KMS-11 (cell line): ENCODE data around the gene OCA2.

Experiments
- H2AFZ ChIP-seq: fragments of 200-600 bp; sonication (generic); 2 replicates; pipeline ENCODE4 v1.6.1; 2016; ENCODE audit warnings: antibody characterized with exemption, mixed run types, low read depth
- H3K27ac ChIP-seq: fragments of 200-600 bp; sonication (generic); 2 replicates; pipeline ENCODE4 v1.6.1; 2016; ENCODE audit warnings: mild to moderate bottlenecking, mixed run types
- H3K27me3 ChIP-seq: fragments of 200-600 bp; sonication (generic); 2 replicates; pipeline ENCODE4 v1.6.1; 2017; ENCODE audit warnings: mild to moderate bottlenecking, low read depth, mixed run types, moderate library complexity; ENCODE audit not compliant: insufficient read depth
- H3K36me3 ChIP-seq: fragments of 200-600 bp; sonication (generic); 2 replicates; pipeline ENCODE4 v1.6.1; 2017; ENCODE audit warnings: mild to moderate bottlenecking, mixed run types; ENCODE audit not compliant: insufficient read depth
- H3K4me1 ChIP-seq: fragments of 200-600 bp; sonication (generic); 2 replicates; pipeline ENCODE4 v1.6.1; 2016; ENCODE audit warnings: mild to moderate bottlenecking, low read depth, mixed run types; ENCODE audit not compliant: poor library complexity, severe bottlenecking
- H3K4me2 ChIP-seq: fragments of 200-600 bp; sonication (generic); 2 replicates; pipeline ENCODE4 v1.7.0; 2016; ENCODE audit warnings: mild to moderate bottlenecking, mixed run types
- H3K4me3 ChIP-seq: fragments of 200-600 bp; sonication (generic); IDR thresholded peaks from 2 replicates; pipeline ENCODE4 v1.6.1; 2017; ENCODE audit warnings: low read depth, low read length, mixed read lengths; ENCODE audit not compliant: insufficient read depth
- H3K79me2 ChIP-seq: fragments of 200-600 bp; sonication (generic); 2 replicates; pipeline ENCODE4 v1.6.1; 2016; ENCODE audit warnings: low read depth, mixed run types; ENCODE audit not compliant: insufficient read depth
- H3K9ac ChIP-seq: fragments of 200-600 bp; sonication (generic); 2 replicates; pipeline ENCODE4 v1.6.1; 2016; ENCODE audit warnings: mild to moderate bottlenecking, mixed run types
- H4K20me1 ChIP-seq: fragments of 200-600 bp; sonication (generic); 2 replicates; pipeline ENCODE4 v1.6.1; 2016; ENCODE audit warnings: mild to moderate bottlenecking, mixed run types; ENCODE audit not compliant: insufficient read depth
- TF ChIP-seq, protein P1 (sequence below): fragments of 200-600 bp; sonication (generic); conservative IDR thresholded peaks from 2 replicates; pipeline ENCODE4 v1.6.1; 2017; ENCODE audit warnings: low read depth, mild to moderate bottlenecking, antibody characterized with exemption, low read length, moderate library complexity, mixed read lengths

OCA2 gene

DNA sequence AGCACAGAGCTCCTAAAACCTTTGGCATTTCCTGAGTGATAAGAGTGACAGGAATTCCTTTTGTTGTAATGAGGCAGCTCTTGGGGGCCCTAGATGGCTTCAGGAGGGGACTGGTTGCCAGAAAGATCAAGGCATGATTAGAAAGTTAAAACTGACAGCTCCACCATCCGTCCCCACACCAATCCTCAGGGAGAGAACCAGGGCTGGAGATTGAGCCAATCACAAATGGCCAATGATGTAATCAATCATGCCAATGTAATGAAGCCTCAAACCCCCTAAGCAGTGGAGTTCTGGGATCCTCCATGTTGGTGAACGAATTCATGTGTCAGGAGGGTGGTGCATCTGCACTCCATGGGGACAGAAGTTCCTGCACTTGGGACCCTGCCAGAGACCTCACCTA lies 265.1 kb downstream of the OCA2 start:
- no peak overlapping the region for H2AFZ ChIP-seq
- H3K27ac ChIP-seq = no peak overlapping the region
- TF ChIP-seq, protein P1, sequence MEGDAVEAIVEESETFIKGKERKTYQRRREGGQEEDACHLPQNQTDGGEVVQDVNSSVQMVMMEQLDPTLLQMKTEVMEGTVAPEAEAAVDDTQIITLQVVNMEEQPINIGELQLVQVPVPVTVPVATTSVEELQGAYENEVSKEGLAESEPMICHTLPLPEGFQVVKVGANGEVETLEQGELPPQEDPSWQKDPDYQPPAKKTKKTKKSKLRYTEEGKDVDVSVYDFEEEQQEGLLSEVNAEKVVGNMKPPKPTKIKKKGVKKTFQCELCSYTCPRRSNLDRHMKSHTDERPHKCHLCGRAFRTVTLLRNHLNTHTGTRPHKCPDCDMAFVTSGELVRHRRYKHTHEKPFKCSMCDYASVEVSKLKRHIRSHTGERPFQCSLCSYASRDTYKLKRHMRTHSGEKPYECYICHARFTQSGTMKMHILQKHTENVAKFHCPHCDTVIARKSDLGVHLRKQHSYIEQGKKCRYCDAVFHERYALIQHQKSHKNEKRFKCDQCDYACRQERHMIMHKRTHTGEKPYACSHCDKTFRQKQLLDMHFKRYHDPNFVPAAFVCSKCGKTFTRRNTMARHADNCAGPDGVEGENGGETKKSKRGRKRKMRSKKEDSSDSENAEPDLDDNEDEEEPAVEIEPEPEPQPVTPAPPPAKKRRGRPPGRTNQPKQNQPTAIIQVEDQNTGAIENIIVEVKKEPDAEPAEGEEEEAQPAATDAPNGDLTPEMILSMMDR = no peak
- H3K9ac ChIP-seq = no peak overlapping the region
- H3K4me1 ChIP-seq = no peaks in the 10 kb centered on the region
- H3K36me3 ChIP-seq = no peaks in the 10 kb centered on the region
- H3K27me3 ChIP-seq = no peaks in the 10 kb centered on the region
- no peaks in the 10 kb centered on the region for H3K79me2 ChIP-seq
- no peaks in the 10 kb centered on the region for H4K20me1 ChIP-seq
- H3K4me3 ChIP-seq = no peak overlapping the region
- H3K4me2 ChIP-seq = no peak overlapping the region

DNA sequence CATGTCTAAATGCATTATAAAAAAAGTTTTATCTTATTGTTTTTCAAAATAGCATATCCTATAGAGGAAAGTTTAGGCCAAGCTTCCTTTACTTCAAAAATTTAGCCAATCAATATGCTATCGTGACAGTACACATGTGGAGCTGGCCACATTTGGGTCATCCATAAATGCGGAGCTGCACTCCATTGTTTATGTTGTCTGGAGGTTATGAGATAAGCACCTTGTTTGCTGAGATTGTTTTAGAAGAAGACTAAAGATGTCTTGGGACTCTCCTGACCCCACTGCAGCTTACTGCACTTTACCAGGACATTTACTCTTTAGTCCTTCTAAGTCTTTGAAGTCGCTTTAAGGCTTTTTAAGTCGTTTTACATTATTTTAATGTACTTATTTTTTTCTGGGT lies 265.9 kb downstream of the OCA2 start:
- H3K4me2 ChIP-seq = no peak overlapping the region
- no peak overlapping the region for H3K4me3 ChIP-seq
- H3K36me3 ChIP-seq = no peaks in the 10 kb centered on the region
- H3K4me1 ChIP-seq = no peaks in the 10 kb centered on the region
- no peaks in the 10 kb centered on the region for H3K79me2 ChIP-seq
- no peak overlapping the region for H3K9ac ChIP-seq
- no peak overlapping the region for H3K27ac ChIP-seq
- no peaks in the 10 kb centered on the region for H4K20me1 ChIP-seq
- TF ChIP-seq, protein P1 = no peak
- H2AFZ ChIP-seq = no peak overlapping the region
- no peaks in the 10 kb centered on the region for H3K27me3 ChIP-seq

DNA sequence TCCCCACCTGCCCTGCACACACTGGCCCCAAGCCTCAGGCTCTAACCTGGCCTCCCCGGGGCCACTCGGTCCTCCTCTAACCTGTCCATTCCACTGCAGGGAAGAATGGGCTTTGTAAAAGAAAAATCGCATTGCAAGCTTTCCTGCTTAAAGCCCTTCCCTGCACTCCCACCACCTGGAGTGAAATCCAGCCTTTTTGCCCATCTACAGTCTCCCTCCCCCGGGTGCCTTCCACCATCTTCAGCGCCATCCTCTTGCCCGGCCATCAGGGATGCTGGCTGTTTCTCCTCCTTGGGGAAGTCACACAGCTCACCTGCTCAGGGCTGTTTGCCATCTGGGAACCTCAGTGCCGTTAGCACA lies 266.9 kb downstream of the OCA2 start:
- Histone ChIP-seq H3K27me3 (no peaks in the 10 kb centered on the region), H4K20me1 (no peaks in the 10 kb centered on the region), H3K9ac (no peak overlapping the region), H3K4me1 (no peaks in the 10 kb centered on the region), H3K79me2 (no peaks in the 10 kb centered on the region), H3K36me3 (no peaks in the 10 kb centered on the region), H3K27ac (no peak overlapping the region), H3K4me2 (no peak overlapping the region), H2AFZ (no peak overlapping the region), H3K4me3 (no peak overlapping the region)
- TF ChIP-seq, protein P1 = no peak

DNA sequence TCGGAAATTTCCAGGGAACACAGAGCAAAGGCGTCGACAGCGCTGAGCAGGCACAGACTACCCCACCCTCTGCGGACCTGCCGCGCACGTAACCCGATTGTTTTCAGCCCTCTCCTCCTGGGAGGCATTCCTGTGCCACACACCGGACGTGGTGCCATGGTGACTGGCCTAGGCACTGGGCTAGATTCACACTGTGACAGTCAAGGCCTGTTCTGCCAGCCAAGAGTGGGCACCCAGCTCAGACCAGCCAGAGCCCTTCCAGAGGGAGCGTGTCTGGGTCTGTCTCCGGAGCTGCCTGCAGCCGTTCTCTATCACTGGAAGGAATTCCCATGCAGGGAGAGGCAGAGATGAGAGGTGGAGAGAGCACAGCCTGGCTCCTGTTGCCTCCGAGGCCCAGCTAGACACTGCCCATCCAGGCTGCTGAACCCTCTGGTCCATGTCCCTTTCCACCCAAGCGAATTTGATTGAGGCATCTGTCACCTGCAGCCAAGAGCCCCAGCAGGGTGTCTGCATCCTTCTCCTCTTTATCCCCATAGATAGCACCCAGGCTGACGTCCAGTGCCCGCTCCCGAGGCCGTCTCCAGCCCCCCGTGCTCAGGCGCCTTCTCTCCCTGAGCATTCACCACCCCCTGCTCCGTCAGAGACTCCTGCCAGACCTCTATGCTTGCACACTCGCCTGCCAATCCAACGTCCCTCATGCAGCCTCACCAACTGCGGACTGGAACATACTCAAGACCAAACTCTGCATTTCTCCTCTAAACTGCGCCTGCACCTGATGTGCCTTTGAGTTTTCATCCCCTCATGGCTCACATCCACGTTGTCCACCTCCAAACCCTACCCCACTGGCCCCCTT lies 267.5 kb downstream of the OCA2 start:
- TF ChIP-seq, protein P1 = no peak
- Histone ChIP-seq H4K20me1 (no peaks in the 10 kb centered on the region), H3K36me3 (no peaks in the 10 kb centered on the region), H3K4me1 (no peaks in the 10 kb centered on the region), H3K27ac (no peak overlapping the region), H3K4me3 (no peak overlapping the region), H3K9ac (no peak overlapping the region), H2AFZ (no peak overlapping the region), H3K4me2 (no peak overlapping the region), H3K79me2 (no peaks in the 10 kb centered on the region), H3K27me3 (no peaks in the 10 kb centered on the region)
